HepG2 (cell line): ENCODE measurements around the gene SUV39H2. TPM values are rescaled to one million over a fixed set of nuclear protein-coding genes. Genes with fewer than 3 reads are reported as not detected.

Experiments used
- CAMTA2 ChIP-seq: sonication (generic); formaldehyde crosslinking; IDR thresholded peaks from 2 replicates; pipeline ENCODE4 v1.4.0; 2020; ENCODE audit warnings: mild to moderate bottlenecking, missing genetic modification reagents, borderline replicate concordance
- CC2D1A ChIP-seq: sonication (generic); formaldehyde crosslinking; IDR thresholded peaks from 2 replicates; pipeline ENCODE4 v1.8.1; 2023; ENCODE audit warnings: mild to moderate bottlenecking, missing genetic modification reagents
- FOXO1 ChIP-seq: sonication (generic); formaldehyde crosslinking; IDR thresholded peaks from 2 replicates; pipeline ENCODE4 v1.4.0; 2020; ENCODE audit warnings: missing genetic modification reagents
- MYNN ChIP-seq: sonication (generic); formaldehyde crosslinking; IDR thresholded peaks from 2 replicates; pipeline ENCODE4 v1.4.0; 2020; ENCODE audit warnings: mild to moderate bottlenecking, low read depth, missing genetic modification reagents
- ONECUT2 ChIP-seq: sonication (generic); formaldehyde crosslinking; IDR thresholded peaks from 2 replicates; pipeline ENCODE4 v1.4.0; 2020; ENCODE audit warnings: missing genetic modification reagents
- RBM22 ChIP-seq: fragments of 200-400 bp; formaldehyde crosslinking; optimal IDR thresholded peaks from 2 replicates; pipeline ENCODE3; 2017; ENCODE audit warnings: mild to moderate bottlenecking, low read length, moderate library complexity
- REPIN1 ChIP-seq: sonication (generic); formaldehyde crosslinking; IDR thresholded peaks from 2 replicates; pipeline ENCODE4 v1.8.0; 2022; ENCODE audit warnings: missing genetic modification reagents, low read depth, mild to moderate bottlenecking, borderline replicate concordance
- SOX6 ChIP-seq, 2 experiments: fragments of 450-650 bp in 1 of 2; sonication (generic) in 1 of 2; formaldehyde crosslinking in 1 of 2; IDR thresholded peaks; 2 replicates each; pipeline versions ENCODE4 v1.4.0 to v1.6.1; 2017 to 2020; ENCODE audit warnings: antibody characterized with exemption in 1 of 2, mild to moderate bottlenecking in 1 of 2, missing genetic modification reagents in 1 of 2
- SRSF1 ChIP-seq: fragments of 200-400 bp; formaldehyde crosslinking; optimal IDR thresholded peaks from 2 replicates; pipeline ENCODE3; 2017; ENCODE audit warnings: mild to moderate bottlenecking, low read depth, low read length, moderate library complexity
- SRY ChIP-seq: sonication (generic); formaldehyde crosslinking; IDR thresholded peaks from 2 replicates; pipeline ENCODE4 v1.8.0; 2022; ENCODE audit warnings: mild to moderate bottlenecking, missing genetic modification reagents
- ZBTB21 ChIP-seq: sonication (generic); formaldehyde crosslinking; IDR thresholded peaks from 2 replicates; pipeline ENCODE4 v1.4.0; 2020; ENCODE audit warnings: missing genetic modification reagents
- ZBTB3 ChIP-seq: sonication (generic); formaldehyde crosslinking; IDR thresholded peaks from 2 replicates; pipeline ENCODE4 v1.4.0; 2020; ENCODE audit warnings: low read depth, mild to moderate bottlenecking, moderate library complexity, missing genetic modification reagents, borderline replicate concordance
- ZBTB7A ChIP-seq: sonication (generic); formaldehyde crosslinking; IDR thresholded peaks from 2 replicates; pipeline ENCODE4 v1.8.0; 2022; ENCODE audit warnings: mild to moderate bottlenecking, missing genetic modification reagents
- ZNF33A ChIP-seq: sonication (generic); formaldehyde crosslinking; IDR thresholded peaks from 2 replicates; pipeline ENCODE4 v1.5.1; 2020; ENCODE audit warnings: missing genetic modification reagents, mild to moderate bottlenecking, moderate library complexity, borderline replicate concordance
- ZNF768 ChIP-seq: sonication (generic); formaldehyde crosslinking; IDR thresholded peaks from 2 replicates; pipeline ENCODE4 v1.4.0; 2020; ENCODE audit warnings: missing genetic modification reagents
- ZNF782 ChIP-seq: sonication (generic); formaldehyde crosslinking; IDR thresholded peaks from 2 replicates; pipeline ENCODE4 v1.4.0; 2020; ENCODE audit warnings: missing genetic modification reagents, mild to moderate bottlenecking, borderline replicate concordance
- ZNF883 ChIP-seq: sonication (generic); formaldehyde crosslinking; IDR thresholded peaks from 2 replicates; pipeline ENCODE4 v1.5.1; 2020; ENCODE audit warnings: mild to moderate bottlenecking, missing genetic modification reagents; ENCODE audit errors: not compliant biosample characterization
- polyA plus RNA-seq, 8 experiments: library from polyadenylated mRNA; depleted of rRNA in 3 of 8; stranded (reverse) in 7 of 8; unstranded in 1 of 8; fragments of >200 nt; fragmentation: Illumina TruSeq in 4 of 8; extraction: Trizol in 4 of 8; gene quantifications; 2 replicates each; pipeline versions ENCODE4 v1.2.1 to v1.2.3, GENCODE V29; 2011 to 2016; ENCODE audit warnings: low read depth in 4 of 8, missing spikeins in 1 of 8, mixed read lengths in 1 of 8; ENCODE audit not compliant: insufficient read depth in 1 of 8
- total RNA-seq, 5 experiments: library from RNA; depleted of rRNA; stranded (reverse); fragments of >200 nt; fragmentation: Illumina TruSeq; extraction: Trizol; gene quantifications; 2 replicates each; pipeline ENCODE4 v1.2.3, GENCODE V29; 2016; ENCODE audit warnings: low read depth in 1 of 5
- TF ChIP-seq, protein P1 (sequence below): sonication (generic); formaldehyde crosslinking; IDR thresholded peaks from 2 replicates; pipeline ENCODE4 v1.9.0; 2021; ENCODE audit warnings: missing genetic modification reagents, mild to moderate bottlenecking, borderline replicate concordance
- TF ChIP-seq, protein P2 (sequence below): sonication (generic); formaldehyde crosslinking; IDR thresholded peaks from 2 replicates; pipeline ENCODE4 v1.5.0; 2020; ENCODE audit warnings: missing genetic modification reagents, mild to moderate bottlenecking, borderline replicate concordance
- TF ChIP-seq, protein P3 (sequence below): IDR thresholded peaks from 2 replicates; pipeline ENCODE4 v1.6.1; 2016; ENCODE audit warnings: missing genetic modification reagents, missing compliant biosample characterization
- TF ChIP-seq, protein P4 (sequence below): sonication (generic); formaldehyde crosslinking; IDR thresholded peaks from 2 replicates; pipeline ENCODE4 v1.5.0; 2020; ENCODE audit warnings: missing genetic modification reagents
- TF ChIP-seq, protein P5 (sequence below), 2 experiments: sonication (generic) in 1 of 2; formaldehyde crosslinking in 1 of 2; IDR thresholded peaks; 2 replicates each; pipeline versions ENCODE4 v1.5.1 to v1.6.1; 2011 to 2020; ENCODE audit warnings: borderline replicate concordance in 1 of 2, low read depth in 1 of 2, low read length in 1 of 2, mild to moderate bottlenecking in 1 of 2, missing genetic modification reagents in 1 of 2, moderate library complexity in 1 of 2

The SUV39H2 gene
- total and polyA plus RNA-seq, 2 of the 13 experiments (the other 11 are each of a cell fraction or from before 2014, with no cell fraction given) = 9.0 to 44.3 TPM

DNA sequence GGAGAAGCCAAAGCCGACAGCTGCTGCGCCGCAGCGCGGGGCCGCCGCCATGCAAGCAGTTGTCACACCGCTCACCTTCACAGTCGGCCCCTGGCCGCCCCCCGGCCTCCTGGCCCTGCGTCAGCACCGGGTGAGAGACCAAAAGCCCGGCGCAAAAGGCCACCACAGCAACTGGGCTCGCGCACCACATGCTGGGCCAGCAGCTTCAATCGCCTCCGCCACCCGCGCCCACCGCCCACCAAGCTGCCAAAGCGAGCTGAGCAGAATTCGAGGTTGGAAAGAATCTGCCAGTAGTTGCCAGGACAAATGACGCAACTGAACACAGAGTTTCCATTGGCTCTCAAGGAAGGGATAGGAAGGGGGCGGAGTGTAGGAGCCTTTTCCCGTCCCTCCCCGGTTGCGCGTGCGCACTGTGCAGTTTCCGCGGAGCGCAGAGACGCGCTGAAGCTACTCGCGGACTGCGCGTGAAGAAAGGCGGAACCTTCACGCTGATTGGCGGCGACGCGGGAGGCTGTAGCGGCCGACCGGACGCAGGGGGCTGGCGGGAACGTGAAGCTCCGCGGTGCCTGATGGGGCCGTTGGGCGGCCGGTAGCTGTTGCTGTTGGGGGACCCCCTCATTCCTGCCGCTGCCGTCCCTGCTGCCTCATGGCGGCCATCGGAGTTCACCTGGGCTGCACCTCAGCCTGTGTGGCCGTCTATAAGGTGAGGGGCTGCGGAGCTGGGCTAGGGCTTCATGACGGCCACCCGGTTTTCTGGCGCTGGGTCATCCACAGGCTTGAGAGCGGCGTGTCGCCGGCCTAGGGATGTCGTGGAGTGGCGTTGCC, 40.7 kb upstream of the SUV39H2 start, which contains the start of the genes CDNF, HSPA14 and MSANTD7 (continued):
- TF ChIP-seq, protein P1, sequence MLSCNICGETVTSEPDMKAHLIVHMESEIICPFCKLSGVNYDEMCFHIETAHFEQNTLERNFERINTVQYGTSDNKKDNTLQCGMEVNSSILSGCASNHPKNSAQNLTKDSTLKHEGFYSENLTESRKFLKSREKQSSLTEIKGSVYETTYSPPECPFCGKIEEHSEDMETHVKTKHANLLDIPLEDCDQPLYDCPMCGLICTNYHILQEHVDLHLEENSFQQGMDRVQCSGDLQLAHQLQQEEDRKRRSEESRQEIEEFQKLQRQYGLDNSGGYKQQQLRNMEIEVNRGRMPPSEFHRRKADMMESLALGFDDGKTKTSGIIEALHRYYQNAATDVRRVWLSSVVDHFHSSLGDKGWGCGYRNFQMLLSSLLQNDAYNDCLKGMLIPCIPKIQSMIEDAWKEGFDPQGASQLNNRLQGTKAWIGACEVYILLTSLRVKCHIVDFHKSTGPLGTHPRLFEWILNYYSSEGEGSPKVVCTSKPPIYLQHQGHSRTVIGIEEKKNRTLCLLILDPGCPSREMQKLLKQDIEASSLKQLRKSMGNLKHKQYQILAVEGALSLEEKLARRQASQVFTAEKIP = no peak
- TF ChIP-seq ZNF33A (CRISPR knock-in tag) = no peak
- TF ChIP-seq SRSF1 = no peak
- TF ChIP-seq RBM22 = no peak
- TF ChIP-seq CAMTA2 (CRISPR knock-in tag) = 0 out of 2 replicates have a peak, but pooled peaks have one; percentile 48
- TF ChIP-seq, protein P2, sequence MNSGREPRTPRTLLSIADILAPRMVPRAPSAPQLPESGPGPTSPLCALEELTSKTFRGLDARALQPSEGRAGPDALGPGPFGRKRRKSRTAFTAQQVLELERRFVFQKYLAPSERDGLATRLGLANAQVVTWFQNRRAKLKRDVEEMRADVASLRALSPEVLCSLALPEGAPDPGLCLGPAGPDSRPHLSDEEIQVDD (CRISPR knock-in tag) = 0 out of 2 replicates have a peak, but pooled peaks have one; percentile 56
- TF ChIP-seq ZNF883 (CRISPR knock-in tag) = peak; percentile 51
- TF ChIP-seq FOXO1 (CRISPR knock-in tag) = peak; percentile 36; the same call in 1 of the 2 replicates
- TF ChIP-seq, protein P3, sequence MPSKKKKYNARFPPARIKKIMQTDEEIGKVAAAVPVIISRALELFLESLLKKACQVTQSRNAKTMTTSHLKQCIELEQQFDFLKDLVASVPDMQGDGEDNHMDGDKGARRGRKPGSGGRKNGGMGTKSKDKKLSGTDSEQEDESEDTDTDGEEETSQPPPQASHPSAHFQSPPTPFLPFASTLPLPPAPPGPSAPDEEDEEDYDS = peak; percentile 75
- TF ChIP-seq, protein P4, sequence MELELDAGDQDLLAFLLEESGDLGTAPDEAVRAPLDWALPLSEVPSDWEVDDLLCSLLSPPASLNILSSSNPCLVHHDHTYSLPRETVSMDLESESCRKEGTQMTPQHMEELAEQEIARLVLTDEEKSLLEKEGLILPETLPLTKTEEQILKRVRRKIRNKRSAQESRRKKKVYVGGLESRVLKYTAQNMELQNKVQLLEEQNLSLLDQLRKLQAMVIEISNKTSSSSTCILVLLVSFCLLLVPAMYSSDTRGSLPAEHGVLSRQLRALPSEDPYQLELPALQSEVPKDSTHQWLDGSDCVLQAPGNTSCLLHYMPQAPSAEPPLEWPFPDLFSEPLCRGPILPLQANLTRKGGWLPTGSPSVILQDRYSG (CRISPR knock-in tag) = 0 out of 2 replicates have a peak, but pooled peaks have one; percentile 78
- no peak for TF ChIP-seq ZBTB21
- no peak for TF ChIP-seq ONECUT2
- peak; percentile 63; the same call in 1 of the 2 replicates for TF ChIP-seq ZBTB7A (CRISPR knock-in tag)
- TF ChIP-seq CC2D1A (CRISPR knock-in tag) = no peak
- no peak; the same call in 1 of the 2 replicates for TF ChIP-seq ZNF768
- no peak for TF ChIP-seq MYNN (CRISPR knock-in tag)
- peak; percentile 63; the same call in 1 of the 2 replicates for TF ChIP-seq REPIN1
- no peak for TF ChIP-seq ZBTB3 (CRISPR knock-in tag)
- TF ChIP-seq SOX6 (IDR thresholded peaks at IDR 0.05) = no peak
- TF ChIP-seq SOX6 (CRISPR knock-in tag; IDR thresholded peaks at IDR 0.05) = peak; percentile 65
- TF ChIP-seq ZNF782 (CRISPR knock-in tag) = no peak; the same call in 1 of the 2 replicates
- TF ChIP-seq SRY (CRISPR knock-in tag) = no peak; the same call in 1 of the 2 replicates
- TF ChIP-seq, protein P5, sequence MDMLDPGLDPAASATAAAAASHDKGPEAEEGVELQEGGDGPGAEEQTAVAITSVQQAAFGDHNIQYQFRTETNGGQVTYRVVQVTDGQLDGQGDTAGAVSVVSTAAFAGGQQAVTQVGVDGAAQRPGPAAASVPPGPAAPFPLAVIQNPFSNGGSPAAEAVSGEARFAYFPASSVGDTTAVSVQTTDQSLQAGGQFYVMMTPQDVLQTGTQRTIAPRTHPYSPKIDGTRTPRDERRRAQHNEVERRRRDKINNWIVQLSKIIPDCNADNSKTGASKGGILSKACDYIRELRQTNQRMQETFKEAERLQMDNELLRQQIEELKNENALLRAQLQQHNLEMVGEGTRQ (IDR thresholded peaks at IDR 0.05; ENCODE audit: low read depth, low read length) = no peak
- TF ChIP-seq, protein P5 (CRISPR knock-in tag; IDR thresholded peaks at IDR 0.05; ENCODE audit: borderline replicate concordance) = no peak; the same call in 1 of the 2 replicates
